ENCODE data around the gene PPFIA1. TPM values are rescaled to one million over a fixed set of nuclear protein-coding genes. Genes with fewer than 3 reads are reported as not detected.
"Not testable (repeated sequence)": the region's sequence is repeated elsewhere in the genome, so short reads cannot be mapped to it uniquely, and the experiment has no call there.

The PPFIA1 gene
- total RNA-seq, 5 donors from 2014 or later (not counting 1 experiment from before 2014, with no cell fraction given): 41.0 to 50.7 (median 49.6) TPM

DNA sequence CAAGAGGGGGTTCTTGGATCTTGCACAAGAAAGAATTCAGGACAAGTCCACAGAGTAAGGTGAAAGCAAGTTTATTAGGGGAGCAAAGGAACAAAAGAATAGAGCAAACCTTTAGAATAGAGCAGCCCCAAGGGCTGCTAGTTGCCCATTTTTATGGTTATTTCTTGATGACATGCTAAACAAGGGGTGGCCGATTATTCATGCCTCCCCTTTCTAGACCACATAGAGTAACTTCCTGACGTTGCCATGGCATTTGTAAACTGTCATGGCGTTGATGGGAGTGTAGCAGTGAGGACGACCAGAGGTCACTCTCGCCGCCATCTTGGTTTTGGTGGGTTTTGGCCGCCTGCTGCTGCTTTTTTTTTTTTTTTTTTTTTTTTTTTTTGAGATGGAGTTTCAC is 120.4 kb downstream of the PPFIA1 start:
- H3K4me1 Mint-ChIP-seq; DNase-seq; H3K4me1 ChIP-seq (ENCODE audit: control insufficient read depth in 1 of 2, extremely low read depth in 1 of 2, insufficient read depth in 2 of 2, low read length in 2 of 2); H3K27ac Mint-ChIP-seq; H3K4me3 Mint-ChIP-seq; H3K27ac ChIP-seq (ENCODE audit: low read length); ATAC-seq (replicated peaks in 1 of 4); POLR2A ChIA-PET; CTCF ChIA-PET; H3K4me3 ChIP-seq (ENCODE audit: control insufficient read depth in 1 of 2, extremely low read depth in 1 of 2, low read length in 1 of 2); H3K36me3 Mint-ChIP-seq; H3K36me3 ChIP-seq (ENCODE audit: control insufficient read depth in 2 of 2, extremely low read depth in 1 of 2, insufficient read depth in 1 of 2, low read length in 1 of 2); H3K9me3 Mint-ChIP-seq; H3K9me3 ChIP-seq: not testable (repeated sequence)
- no CpG with 5 or more reads among the region's 7 CpGs for WGBS (ENCODE audit: insufficient coverage)
- peaks cover 2 to 33% of the 10 kb centered on the region in 2 experiments for H3K27me3 ChIP-seq (replicated peaks in 1 of 2; ENCODE audit: control insufficient read depth in 2 of 2, extremely low read depth in 1 of 2, insufficient read depth in 2 of 2, low read length in 1 of 2)
- peaks cover 18 to 25% of the 10 kb centered on the region in 2 donors for H3K27me3 Mint-ChIP-seq

DNA sequence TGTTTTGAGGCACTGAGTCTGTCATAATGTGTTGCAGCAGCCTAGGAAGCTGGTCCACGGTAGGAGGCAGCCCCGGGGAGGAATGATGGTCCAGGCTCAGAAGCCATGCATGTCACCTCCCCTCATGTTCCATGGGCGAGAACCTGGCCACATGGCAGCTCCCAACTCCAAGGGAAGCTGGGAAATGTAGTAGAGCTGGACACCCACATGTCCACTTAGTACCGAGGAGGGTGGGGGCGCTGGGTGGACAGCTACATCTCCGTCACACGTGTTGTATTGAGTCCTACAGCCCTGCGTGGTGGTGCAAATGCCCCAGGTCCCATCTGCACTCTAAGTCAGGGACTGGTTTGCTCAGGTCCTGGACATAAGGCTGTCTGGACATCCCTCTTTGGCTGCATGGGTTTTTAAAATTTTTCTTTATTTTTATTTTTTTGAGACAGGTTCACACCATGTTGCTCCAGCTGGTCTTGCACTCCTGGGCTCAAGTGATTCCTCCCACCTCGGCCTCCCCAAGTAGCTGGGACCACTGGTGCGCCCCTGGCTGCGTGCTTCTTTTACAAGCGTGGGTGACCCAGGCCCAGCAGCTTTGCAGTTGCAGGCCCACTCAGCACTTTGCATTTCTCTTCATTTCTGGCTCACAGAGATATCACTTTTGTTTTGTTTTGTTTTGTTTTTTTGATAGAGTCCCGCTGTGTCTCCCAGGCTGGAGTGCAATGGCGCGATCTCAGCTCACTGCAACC is 123.9 kb downstream of the PPFIA1 start:
- Mint-ChIP-seq H3K36me3 (no peaks in the 10 kb centered on the region), H3K4me3 (no peak overlapping the region), H3K27me3 (peaks cover 29 to 39% of the 10 kb centered on the region in 2 donors), H3K4me1 (peaks cover 12 to 13% (median 13%) of the 10 kb centered on the region in 3 donors), H3K9me3 (no peaks in the 10 kb centered on the region), H3K27ac (no peak overlapping the region)
- no peak for DNase-seq
- no peak for ATAC-seq (replicated peaks in 1 of 4)
- Histone ChIP-seq H3K27ac (ENCODE audit: low read length) (no peak overlapping the region), H3K36me3 (ENCODE audit: control insufficient read depth in 2 of 2, extremely low read depth in 1 of 2, insufficient read depth in 1 of 2, low read length in 1 of 2) (no peaks in the 10 kb centered on the region), H3K27me3 (replicated peaks in 1 of 2; ENCODE audit: control insufficient read depth in 2 of 2, extremely low read depth in 1 of 2, insufficient read depth in 2 of 2, low read length in 1 of 2) (peaks cover 2 to 63% of the 10 kb centered on the region in 2 experiments), H3K4me1 (ENCODE audit: control insufficient read depth in 1 of 2, extremely low read depth in 1 of 2, insufficient read depth in 2 of 2, low read length in 2 of 2) (peaks cover 3 to 21% of the 10 kb centered on the region in 2 experiments), H3K4me3 (ENCODE audit: control insufficient read depth in 1 of 2, extremely low read depth in 1 of 2, low read length in 1 of 2) (no peak overlapping the region), H3K9me3 (no peaks in the 10 kb centered on the region)
- CTCF ChIA-PET: no interaction called here
- POLR2A ChIA-PET: no interaction called here
- 97% methylated on average over 10 of the region's 15 CpGs for WGBS (ENCODE audit: insufficient coverage)

DNA sequence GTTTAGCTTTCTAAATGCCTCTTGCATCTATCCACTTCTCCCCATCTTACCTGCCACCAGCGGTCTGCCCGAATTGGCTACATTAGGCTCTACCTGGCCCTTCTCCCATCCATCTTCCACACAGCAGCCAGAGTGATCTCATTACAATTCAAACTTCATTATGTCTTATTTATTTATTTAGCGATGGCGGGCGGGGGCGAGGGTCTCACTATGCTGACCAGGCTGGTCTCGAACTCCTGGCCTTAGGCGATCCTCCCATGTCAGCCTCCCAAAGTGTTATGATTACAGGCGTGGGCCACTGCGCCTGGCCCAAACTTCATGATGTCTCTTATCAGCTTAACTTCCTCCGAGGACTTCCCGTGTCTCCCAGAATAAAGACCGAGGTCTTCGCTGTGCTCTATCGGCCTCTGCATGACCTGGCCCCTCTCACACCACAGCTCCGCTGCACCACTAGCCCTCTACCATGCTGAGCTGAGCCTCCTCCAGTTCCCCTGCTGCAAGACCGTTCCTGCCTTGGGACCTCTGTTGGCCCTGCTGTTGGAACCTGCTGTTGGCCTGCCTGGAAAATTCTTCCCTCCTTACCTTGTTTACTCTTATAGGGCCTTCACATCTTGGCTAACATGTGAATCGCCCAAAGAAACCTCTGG is 127.0 kb downstream of the PPFIA1 start:
- Mint-ChIP-seq H3K9me3 (no peaks in the 10 kb centered on the region), H3K36me3 (no peaks in the 10 kb centered on the region), H3K4me3 (peak overlapping the region; percentile 72 to 90 (median 83)), H3K27me3 (peaks cover 23 to 31% of the 10 kb centered on the region in 2 donors), H3K27ac (peak overlapping the region in 1 of 2 donors; percentile 59), H3K4me1 (peaks cover 12 to 16% (median 13%) of the 10 kb centered on the region in 3 donors)
- ChIA-PET POLR2A (no interaction called here), CTCF (no interaction called here)
- Histone ChIP-seq H3K27me3 (replicated peaks in 1 of 2; ENCODE audit: control insufficient read depth in 2 of 2, extremely low read depth in 1 of 2, insufficient read depth in 2 of 2, low read length in 1 of 2) (peaks cover 2 to 65% of the 10 kb centered on the region in 2 experiments), H3K36me3 (ENCODE audit: control insufficient read depth in 2 of 2, extremely low read depth in 1 of 2, insufficient read depth in 1 of 2, low read length in 1 of 2) (no peaks in the 10 kb centered on the region), H3K9me3 (no peaks in the 10 kb centered on the region), H3K4me3 (ENCODE audit: control insufficient read depth in 1 of 2, extremely low read depth in 1 of 2, low read length in 1 of 2) (peak overlapping the region; percentile 46 to 88), H3K4me1 (ENCODE audit: control insufficient read depth in 1 of 2, extremely low read depth in 1 of 2, insufficient read depth in 2 of 2, low read length in 2 of 2) (peaks cover 3 to 22% of the 10 kb centered on the region in 2 experiments), H3K27ac (ENCODE audit: low read length) (no peak overlapping the region)
- ATAC-seq (replicated peaks in 1 of 4) (peak in 1 of 4 experiments; percentile 9), DNase-seq (peak in 4 of 35 experiments; percentile 5 to 13 (median 8))
- WGBS (ENCODE audit: insufficient coverage): 39% methylated on average over 14 of the region's 18 CpGs

DNA sequence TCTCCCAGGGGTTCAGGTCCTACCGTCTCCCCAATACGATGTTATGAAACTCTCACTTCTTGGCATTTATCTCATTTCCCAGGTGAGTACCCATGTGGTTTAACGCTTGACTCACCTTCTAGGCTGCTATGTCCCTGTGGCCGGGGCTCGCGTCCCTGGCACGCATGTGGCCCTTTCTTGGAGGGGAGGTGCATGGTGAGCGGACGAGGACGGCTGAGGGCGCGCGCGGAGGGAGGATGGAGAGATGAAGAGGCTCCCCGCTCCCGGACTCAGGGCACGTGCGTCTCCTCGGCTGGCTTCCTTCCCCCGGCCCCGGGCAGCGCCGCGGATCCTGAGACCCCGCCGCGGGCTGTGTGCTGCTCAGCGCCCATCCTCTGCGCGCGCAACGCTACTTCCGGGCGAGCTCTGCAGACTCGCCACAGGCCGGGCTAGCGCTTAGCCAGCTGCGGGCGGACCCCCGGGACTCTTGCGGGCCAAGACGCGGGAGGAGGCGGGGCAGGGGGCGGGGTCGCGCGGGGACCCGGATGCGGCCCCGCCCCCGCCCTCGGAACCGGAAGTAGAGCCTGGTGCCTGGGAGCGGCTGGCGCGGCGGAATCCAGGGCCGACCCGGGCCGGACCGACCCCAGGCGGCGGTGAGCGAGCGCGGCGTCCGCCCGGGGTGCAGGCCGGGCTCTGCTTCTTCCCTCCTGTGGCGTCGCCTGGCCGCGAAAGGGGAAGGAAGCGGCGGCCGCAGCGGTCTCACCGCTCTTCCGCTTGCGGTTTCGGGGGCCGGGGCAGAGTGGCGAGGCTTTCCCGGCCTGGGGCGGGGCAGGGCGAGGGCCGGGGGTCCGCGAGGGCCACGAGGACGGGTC is 127.7 kb downstream of the PPFIA1 start, which contains the start of gene CTTN:
Gene CTTN, plus strand, starts transcription at position 547 of the 851 bp plus-strand sequence. CDS start 8,769 bp downstream, outside the sequence.
- ChIA-PET POLR2A (no interaction called here), CTCF (no interaction called here)
- H3K27me3 ChIP-seq (replicated peaks in 1 of 2; ENCODE audit: control insufficient read depth in 2 of 2, extremely low read depth in 1 of 2, insufficient read depth in 2 of 2, low read length in 1 of 2): peaks cover 2 to 61% of the 10 kb centered on the region in 2 experiments

DNA sequence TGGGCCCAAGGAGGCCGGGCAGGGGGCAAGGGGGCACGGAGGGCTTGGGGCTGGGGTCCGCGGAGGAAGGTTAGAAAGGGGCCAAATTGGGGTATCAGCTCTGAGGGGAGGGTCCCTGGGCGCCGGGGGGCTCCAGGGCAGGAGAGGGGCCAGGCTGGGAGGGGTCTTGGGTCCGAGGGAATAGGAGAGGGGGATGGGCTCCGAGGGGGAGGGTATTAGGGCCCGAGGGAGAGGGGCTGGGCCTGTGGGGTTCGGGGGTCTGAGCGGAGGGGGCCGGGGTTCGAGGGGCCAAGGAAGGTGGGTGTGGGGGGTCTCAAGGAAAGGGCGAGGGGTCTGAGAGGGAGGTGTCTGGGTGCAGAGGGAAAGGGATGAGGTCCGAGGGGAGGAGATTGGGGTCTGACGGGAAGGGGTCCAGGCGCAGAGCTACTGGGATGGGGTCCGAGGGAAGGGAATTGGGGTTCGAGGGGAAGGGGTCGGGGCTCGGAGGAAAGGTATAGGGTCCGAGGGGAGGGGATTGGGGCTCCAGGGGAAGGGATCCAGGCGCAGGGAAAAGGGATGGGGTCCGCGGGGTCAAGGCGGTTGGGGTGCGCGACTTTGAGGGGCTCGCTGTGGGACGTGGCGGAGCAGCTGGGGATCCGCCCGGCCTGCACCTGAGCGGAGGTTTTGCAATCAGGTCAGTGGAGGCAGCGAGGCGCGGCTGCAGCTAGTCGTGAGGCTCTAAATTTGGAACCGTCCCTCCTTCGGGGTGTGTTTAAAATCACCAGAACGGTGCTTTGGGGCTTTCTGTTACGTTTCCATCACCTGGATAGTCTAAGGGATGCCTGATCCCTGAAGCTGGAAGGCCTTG is 128.6 kb downstream of the PPFIA1 start:
- ChIA-PET CTCF (no interaction called here), POLR2A (no interaction called here)
- Mint-ChIP-seq H3K27ac (no peak overlapping the region), H3K4me3 (peak overlapping the region; percentile 56 to 90 (median 61)), H3K4me1 (peaks cover 12 to 16% (median 13%) of the 10 kb centered on the region in 3 donors), H3K9me3 (no peaks in the 10 kb centered on the region), H3K27me3 (peaks cover 13 to 23% of the 10 kb centered on the region in 2 donors), H3K36me3 (no peaks in the 10 kb centered on the region)
- Histone ChIP-seq H3K36me3 (ENCODE audit: control insufficient read depth in 2 of 2, extremely low read depth in 1 of 2, insufficient read depth in 1 of 2, low read length in 1 of 2) (no peaks in the 10 kb centered on the region), H3K27me3 (replicated peaks in 1 of 2; ENCODE audit: control insufficient read depth in 2 of 2, extremely low read depth in 1 of 2, insufficient read depth in 2 of 2, low read length in 1 of 2) (peaks cover 2 to 55% of the 10 kb centered on the region in 2 experiments), H3K4me1 (ENCODE audit: control insufficient read depth in 1 of 2, extremely low read depth in 1 of 2, insufficient read depth in 2 of 2, low read length in 2 of 2) (peaks cover 3 to 22% of the 10 kb centered on the region in 2 experiments), H3K4me3 (ENCODE audit: control insufficient read depth in 1 of 2, extremely low read depth in 1 of 2, low read length in 1 of 2) (no peak overlapping the region), H3K27ac (ENCODE audit: low read length) (no peak overlapping the region), H3K9me3 (no peaks in the 10 kb centered on the region)
- DNase-seq (peak in 1 of 35 experiments; percentile 9), ATAC-seq (replicated peaks in 1 of 4) (no peak)
- 10% methylated on average over 35 of the region's 42 CpGs for WGBS (ENCODE audit: insufficient coverage)

More for the DNA sequence above, 127.7 kb downstream of the PPFIA1 start, which contains the start of gene CTTN:
- peaks cover 20 to 30% of the 10 kb centered on the region in 2 donors for H3K27me3 Mint-ChIP-seq
- H3K4me1 ChIP-seq (ENCODE audit: control insufficient read depth in 1 of 2, extremely low read depth in 1 of 2, insufficient read depth in 2 of 2, low read length in 2 of 2): peaks cover 3 to 22% of the 10 kb centered on the region in 2 experiments
- no peak within 1 kb of the TSS for H3K27ac ChIP-seq (ENCODE audit: low read length)
- ATAC-seq (replicated peaks in 1 of 4) (peak; percentile 62 to 79 (median 66)), DNase-seq (peak in 34 of 35 experiments; percentile 3 to 61 (median 38))
- under 1% methylated on average over 86 of the region's 93 CpGs for WGBS (ENCODE audit: insufficient coverage)
- peak within 1 kb of the TSS in 1 of 2 donors; percentile 59 for H3K27ac Mint-ChIP-seq
- no peaks in the 10 kb centered on the region for H3K9me3 Mint-ChIP-seq
- no peaks in the 10 kb centered on the region for H3K36me3 ChIP-seq (ENCODE audit: control insufficient read depth in 2 of 2, extremely low read depth in 1 of 2, insufficient read depth in 1 of 2, low read length in 1 of 2)
- H3K9me3 ChIP-seq: no peaks in the 10 kb centered on the region
- H3K4me3 Mint-ChIP-seq: peak within 1 kb of the TSS; percentile 72 to 90 (median 83)
- H3K36me3 Mint-ChIP-seq: no peaks in the 10 kb centered on the region
- peaks cover 12 to 16% (median 13%) of the 10 kb centered on the region in 3 donors for H3K4me1 Mint-ChIP-seq
- peak within 1 kb of the TSS; percentile 46 to 88 for H3K4me3 ChIP-seq (ENCODE audit: control insufficient read depth in 1 of 2, extremely low read depth in 1 of 2, low read length in 1 of 2)
